ENCODE data around the gene SETBP1. TPM values are rescaled to one million over a fixed set of nuclear protein-coding genes. Genes with fewer than 3 reads are reported as not detected.
A peak's percentile ranks its signal among the peaks of the same experiment; 100 is the strongest.

SETBP1 gene
- total and polyA plus RNA-seq, 5 experiments from 2014 or later, result 0.16 to 1.6 (median 1.6) TPM; not detected in 2

GRCh38 chr18:44828080-44828479, 147.4 kb downstream of the SETBP1 start:
- POLR2A ChIA-PET, result no interaction called here
- Mint-ChIP-seq H3K9me3 (no peaks in the 10 kb centered on the region), H3K27me3 (peaks cover 0 to 4% (median 0%) of the 10 kb centered on the region in 5 donors), H3K4me1 (peaks cover 0 to 19% (median 0%) of the 10 kb centered on the region in 4 donors), H3K27ac (no peak overlapping the region), H3K36me3 (no peaks in the 10 kb centered on the region), H3K4me3 (no peak overlapping the region)
- no peak for ATAC-seq
- no peak for DNase-seq

- Mint-ChIP-seq H3K27me3 (peaks cover 0 to 4% (median 0%) of the 10 kb centered on the region in 5 donors), H3K4me3 (no peak overlapping the region), H3K36me3 (no peaks in the 10 kb centered on the region), H3K27ac (no peak overlapping the region), H3K9me3 (no peaks in the 10 kb centered on the region), H3K4me1 (peaks cover 0 to 11% (median 0%) of the 10 kb centered on the region in 4 donors)
- no peak for ATAC-seq
- DNase-seq, result no peak
- POLR2A ChIA-PET, result no interaction called here
Measured at GRCh38 chr18:44830581-44830980, 149.9 kb downstream of the SETBP1 start.

- H3K4me3 Mint-ChIP-seq, result no peak overlapping the region
- no peaks in the 10 kb centered on the region for H3K27me3 Mint-ChIP-seq
- no peaks in the 10 kb centered on the region for H3K9me3 Mint-ChIP-seq
- ATAC-seq (no peak), DNase-seq (no peak)
- H3K4me1 Mint-ChIP-seq, result peaks cover 0 to 18% (median under 1%) of the 10 kb centered on the region in 4 donors
- H3K36me3 Mint-ChIP-seq, result no peaks in the 10 kb centered on the region
- POLR2A ChIA-PET, result no interaction called here
- H3K27ac Mint-ChIP-seq, result no peak overlapping the region
Measured at GRCh38 chr18:44833786-44834185, 153.1 kb downstream of the SETBP1 start.

- DNase-seq (no peak), ATAC-seq (no peak)
- no peaks in the 10 kb centered on the region for H3K27me3 Mint-ChIP-seq
- H3K4me3 Mint-ChIP-seq, result no peak overlapping the region
- peaks cover 3 to 29% (median 10%) of the 10 kb centered on the region in 4 donors for H3K4me1 Mint-ChIP-seq
- no peaks in the 10 kb centered on the region for H3K36me3 Mint-ChIP-seq
- H3K9me3 Mint-ChIP-seq, result no peaks in the 10 kb centered on the region
- peak overlapping the region in 1 of 10 donors; percentile 45 for H3K27ac Mint-ChIP-seq
- POLR2A ChIA-PET, result no interaction called here
Measured at GRCh38 chr18:44834867-44835469, 154.3 kb downstream of the SETBP1 start.

GRCh38 chr18:44835703-44836102, 155.0 kb downstream of the SETBP1 start:
- Mint-ChIP-seq H3K4me3 (no peak overlapping the region), H3K27ac (no peak overlapping the region), H3K36me3 (no peaks in the 10 kb centered on the region), H3K27me3 (no peaks in the 10 kb centered on the region), H3K9me3 (no peaks in the 10 kb centered on the region), H3K4me1 (peaks cover 3 to 30% (median 10%) of the 10 kb centered on the region in 4 donors)
- ATAC-seq, result no peak
- POLR2A ChIA-PET, result no interaction called here
- DNase-seq, result no peak

- POLR2A ChIA-PET, result no interaction called here
- Mint-ChIP-seq H3K9me3 (no peaks in the 10 kb centered on the region), H3K4me1 (peaks cover 3 to 30% (median 10%) of the 10 kb centered on the region in 4 donors)
Measured at GRCh38 chr18:44836263-44836662, 155.6 kb downstream of the SETBP1 start.

GRCh38 chr18:44837482-44838180, 156.9 kb downstream of the SETBP1 start:
- H3K27ac Mint-ChIP-seq, result no peak overlapping the region
- H3K9me3 Mint-ChIP-seq, result no peaks in the 10 kb centered on the region
- no peak overlapping the region for H3K4me3 Mint-ChIP-seq
- DNase-seq (no peak), ATAC-seq (no peak)
- POLR2A ChIA-PET, result no interaction called here
- H3K4me1 Mint-ChIP-seq, result peaks cover 3 to 41% (median 10%) of the 10 kb centered on the region in 4 donors
- no peaks in the 10 kb centered on the region for H3K36me3 Mint-ChIP-seq
- H3K27me3 Mint-ChIP-seq, result peaks cover 0 to 2% (median 0%) of the 10 kb centered on the region in 5 donors

More at GRCh38 chr18:44836263-44836662, 155.6 kb downstream of the SETBP1 start:
- ATAC-seq (no peak), DNase-seq (no peak)
- Mint-ChIP-seq H3K36me3 (no peaks in the 10 kb centered on the region), H3K27me3 (no peaks in the 10 kb centered on the region), H3K27ac (no peak overlapping the region), H3K4me3 (no peak overlapping the region)

GRCh38 chr18:44838971-44839666, 158.4 kb downstream of the SETBP1 start:
- Mint-ChIP-seq H3K4me3 (peak overlapping the region in 1 of 10 donors; percentile 15), H3K9me3 (no peaks in the 10 kb centered on the region), H3K27ac (peak overlapping the region in 1 of 10 donors; percentile 8), H3K27me3 (peaks cover 0 to 2% (median 0%) of the 10 kb centered on the region in 5 donors), H3K4me1 (peaks cover 3 to 49% (median 10%) of the 10 kb centered on the region in 4 donors), H3K36me3 (no peaks in the 10 kb centered on the region)
- ATAC-seq (peak; percentile 9 to 47), DNase-seq (peak in 6 of 10 donors; percentile 1 to 49 (median 4))
- POLR2A ChIA-PET, result no interaction called here

- Mint-ChIP-seq H3K4me1 (peaks cover 3 to 46% (median 10%) of the 10 kb centered on the region in 4 donors), H3K36me3 (no peaks in the 10 kb centered on the region), H3K9me3 (no peaks in the 10 kb centered on the region), H3K4me3 (no peak overlapping the region), H3K27me3 (peaks cover 0 to 4% (median 0%) of the 10 kb centered on the region in 5 donors), H3K27ac (no peak overlapping the region)
- DNase-seq, result no peak
- no peak for ATAC-seq
- POLR2A ChIA-PET, result no interaction called here
Measured at GRCh38 chr18:44840058-44840790, 159.5 kb downstream of the SETBP1 start.

GRCh38 chr18:44841221-44841620, 160.5 kb downstream of the SETBP1 start:
- POLR2A ChIA-PET, result no interaction called here
- ATAC-seq (no peak), DNase-seq (no peak)
- H3K27me3 Mint-ChIP-seq, result peaks cover 0 to 4% (median 0%) of the 10 kb centered on the region in 5 donors
- H3K27ac Mint-ChIP-seq, result no peak overlapping the region
- no peak overlapping the region for H3K4me3 Mint-ChIP-seq
- H3K4me1 Mint-ChIP-seq, result peaks cover 3 to 46% (median 10%) of the 10 kb centered on the region in 4 donors
- no peaks in the 10 kb centered on the region for H3K36me3 Mint-ChIP-seq
- no peaks in the 10 kb centered on the region for H3K9me3 Mint-ChIP-seq

GRCh38 chr18:44841752-44842587, 161.3 kb downstream of the SETBP1 start:
- Mint-ChIP-seq H3K4me3 (no peak overlapping the region), H3K9me3 (no peaks in the 10 kb centered on the region), H3K36me3 (no peaks in the 10 kb centered on the region), H3K4me1 (peaks cover 3 to 44% (median 10%) of the 10 kb centered on the region in 4 donors), H3K27ac (peak overlapping the region in 1 of 10 donors; percentile 6), H3K27me3 (peaks cover 0 to 4% (median 0%) of the 10 kb centered on the region in 5 donors)
- POLR2A ChIA-PET, result no interaction called here
- DNase-seq (no peak), ATAC-seq (no peak)
